OCI-LY3 (cell line): ENCODE results near the gene ACSS1.

Experiments
- H2AFZ ChIP-seq: fragments of 200-600, 300-600 bp; shearing (Covaris generic); 2 replicates; pipeline ENCODE4 v1.6.0; 2014; ENCODE audit warnings: antibody characterized with exemption, low read depth, low read length
- H3K27ac ChIP-seq: fragments of 200-600, 300-600 bp; sonication (generic); 2 replicates; pipeline ENCODE4 v1.5.1; 2014; ENCODE audit warnings: mild to moderate bottlenecking, low read length, moderate library complexity, mixed read lengths
- H3K27me3 ChIP-seq: fragments of 200-600, 300-600 bp; sonication (generic); 2 replicates; pipeline ENCODE4 v1.6.1; 2014; ENCODE audit warnings: low read depth, low read length, mixed read lengths
- H3K36me3 ChIP-seq: fragments of 200-600, 300-600 bp; sonication (generic); replicated peaks from 2 replicates; pipeline ENCODE3; 2014; ENCODE audit warnings: low read depth, low read length, mixed read lengths
- H3K4me1 ChIP-seq: fragments of 300-600, 200-600 bp; sonication (generic); 2 replicates; pipeline ENCODE4 v1.6.1; 2014; ENCODE audit warnings: low read length, mixed read lengths
- H3K4me2 ChIP-seq: fragments of 200-600, 300-600 bp; sonication (generic); 2 replicates; pipeline ENCODE4 v1.6.1; 2014; ENCODE audit warnings: low read length, mixed read lengths
- H3K4me3 ChIP-seq: fragments of 300-600, 200-600 bp; sonication (generic); 2 replicates; pipeline ENCODE4 v1.5.1; 2014; ENCODE audit warnings: antibody characterized with exemption, mild to moderate bottlenecking, low read length, moderate library complexity
- H3K79me2 ChIP-seq: fragments of 300-600, 200-600 bp; shearing (Covaris generic); 2 replicates; pipeline ENCODE4 v1.6.1; 2014; ENCODE audit warnings: mild to moderate bottlenecking, low read length, mixed read lengths
- H3K9ac ChIP-seq: fragments of 300-600, 200-600 bp; shearing (Covaris generic); 2 replicates; pipeline ENCODE4 v1.6.0; 2014; ENCODE audit warnings: mild to moderate bottlenecking, low read length, moderate library complexity
- H3K9me3 ChIP-seq: fragments of 200-600, 300-600 bp; shearing (Covaris generic); 2 replicates; pipeline ENCODE4 v1.6.1; 2014; ENCODE audit warnings: low read length, mixed read lengths; ENCODE audit not compliant: insufficient read depth
- H4K20me1 ChIP-seq: fragments of 200-600, 300-600 bp; sonication (generic); 2 replicates; pipeline ENCODE4 v1.6.1; 2016; ENCODE audit warnings: low read length, mixed read lengths; ENCODE audit not compliant: insufficient read depth
- CTCF ChIP-seq: fragments of 200-600, 300-600 bp; sonication (generic); IDR thresholded peaks from 2 replicates; pipeline ENCODE4 v1.5.1; 2014; ENCODE audit warnings: antibody characterized with exemption, low read length, low read depth
- EZH2phosphoT487 ChIP-seq: fragments of 200-600 bp; shearing (Covaris generic); IDR thresholded peaks from 2 replicates; pipeline ENCODE4 v1.6.1; 2018; ENCODE audit warnings: antibody characterized with exemption, mixed run types, low read depth

ACSS1 gene

GRCh38 chr20:25050082-25050481, 7.9 kb downstream of the ACSS1 start:
- Histone ChIP-seq H3K9me3 (no peaks in the 10 kb centered on the region), H3K79me2 (peaks cover 6% of the 10 kb centered on the region), H3K9ac (no peak overlapping the region), H3K27ac (no peak overlapping the region), H4K20me1 (peaks cover 28% of the 10 kb centered on the region; the same call in 1 of the 2 replicates), H2AFZ (no peak overlapping the region), H3K4me2 (no peak overlapping the region), H3K4me3 (no peak overlapping the region), H3K27me3 (peaks cover 8% of the 10 kb centered on the region; the same call in 1 of the 2 replicates), H3K4me1 (peaks cover 29% of the 10 kb centered on the region), H3K36me3 (peaks cover 3% of the 10 kb centered on the region)
- TF ChIP-seq EZH2phosphoT487 (no peak), CTCF (no peak)

- Histone ChIP-seq H3K9ac (no peak overlapping the region), H3K4me3 (no peak overlapping the region), H4K20me1 (peaks cover 23% of the 10 kb centered on the region; the same call in 1 of the 2 replicates), H3K79me2 (peaks cover 6% of the 10 kb centered on the region), H3K4me1 (peaks cover 28% of the 10 kb centered on the region), H3K36me3 (peaks cover 3% of the 10 kb centered on the region), H2AFZ (no peak overlapping the region), H3K27ac (no peak overlapping the region), H3K9me3 (no peaks in the 10 kb centered on the region), H3K27me3 (peaks cover 8% of the 10 kb centered on the region; the same call in 1 of the 2 replicates), H3K4me2 (no peak overlapping the region)
- no peak for TF ChIP-seq CTCF
- no peak for TF ChIP-seq EZH2phosphoT487
These were observed 8.5 kb downstream of the ACSS1 start for GRCh38 chr20:25049261-25050060.

GRCh38 chr20:25048519-25048952, 9.4 kb downstream of the ACSS1 start:
- Histone ChIP-seq H3K36me3 (peaks cover 3% of the 10 kb centered on the region), H3K79me2 (peaks cover 6% of the 10 kb centered on the region), H2AFZ (no peak overlapping the region), H3K27me3 (0 out of 2 replicates have a peak, but pooled peaks cover 4% of the 10 kb centered on the region), H3K27ac (no peak overlapping the region), H3K4me2 (no peak overlapping the region), H3K4me1 (peaks cover 19% of the 10 kb centered on the region), H3K4me3 (no peak overlapping the region), H4K20me1 (peaks cover 14% of the 10 kb centered on the region; the same call in 1 of the 2 replicates), H3K9me3 (no peaks in the 10 kb centered on the region), H3K9ac (no peak overlapping the region)
- TF ChIP-seq EZH2phosphoT487: no peak
- no peak for TF ChIP-seq CTCF

- H4K20me1 ChIP-seq: peaks cover 10% of the 10 kb centered on the region; the same call in 1 of the 2 replicates
- no peak for TF ChIP-seq EZH2phosphoT487
- no peak for TF ChIP-seq CTCF
- peaks cover 3% of the 10 kb centered on the region for H3K36me3 ChIP-seq
- no peak overlapping the region for H3K27ac ChIP-seq
- H2AFZ ChIP-seq: no peak overlapping the region
- no peak overlapping the region for H3K4me2 ChIP-seq
- no peaks in the 10 kb centered on the region for H3K27me3 ChIP-seq
- H3K4me1 ChIP-seq: peaks cover 19% of the 10 kb centered on the region
- H3K9ac ChIP-seq: no peak overlapping the region
- no peak overlapping the region for H3K4me3 ChIP-seq
- peaks cover 6% of the 10 kb centered on the region for H3K79me2 ChIP-seq
- no peaks in the 10 kb centered on the region for H3K9me3 ChIP-seq
These were observed 10.2 kb downstream of the ACSS1 start for GRCh38 chr20:25047766-25048165.
